ENCODE measurements around the gene BBS9. TPM values are rescaled to one million over a fixed set of nuclear protein-coding genes. Genes with fewer than 3 reads are reported as not detected.

BBS9 gene
- total and polyA plus RNA-seq, 8 donors, result 2.6 to 10.8 (median 6.0) TPM

- no peak for ATAC-seq
- Histone ChIP-seq H3K4me1 (no peaks in the 10 kb centered on the region), H3K36me3 (peaks cover 0 to 65% (median 27%) of the 10 kb centered on the region in 3 donors), H3K4me3 (no peak overlapping the region), H3K9me3 (no peaks in the 10 kb centered on the region), H3K27me3 (no peaks in the 10 kb centered on the region), H3K27ac (no peak overlapping the region)
- no peak for FAIRE-seq
- DNase-seq, result no peak
- no peak for TF ChIP-seq CTCF (IDR thresholded peaks at IDR 0.05)
- 68 to 89% methylated on average over 4 of the region's 4 CpGs for WGBS, 2 donors
- intact Hi-C loops (cut with DNase I), result no loop called here
Observed at GRCh38 chr7:33099154-33099940, 30.0 kb upstream of the BBS9 start.

GRCh38 chr7:33100770-33101169 is 28.6 kb upstream of the BBS9 start:
- ATAC-seq (no peak), DNase-seq (no peak), FAIRE-seq (no peak)
- peaks cover 0 to 50% (median 23%) of the 10 kb centered on the region in 3 donors for H3K36me3 ChIP-seq
- no peak for TF ChIP-seq CTCF (IDR thresholded peaks at IDR 0.05)
- no peak overlapping the region for H3K4me3 ChIP-seq
- intact Hi-C loops (cut with DNase I), result no loop called here
- H3K9me3 ChIP-seq, result no peaks in the 10 kb centered on the region
- WGBS, 2 donors, result 87 to 88% methylated on average over 3 of the region's 3 CpGs
- no peaks in the 10 kb centered on the region for H3K4me1 ChIP-seq
- H3K27me3 ChIP-seq, result no peaks in the 10 kb centered on the region
- H3K27ac ChIP-seq, result no peak overlapping the region

GRCh38 chr7:33101906-33102305 is 27.5 kb upstream of the BBS9 start:
- Histone ChIP-seq H3K9me3 (no peaks in the 10 kb centered on the region), H3K36me3 (peaks cover 0 to 39% (median 17%) of the 10 kb centered on the region in 3 donors), H3K4me1 (peaks cover 0 to 5% (median 2%) of the 10 kb centered on the region in 3 donors), H3K27me3 (no peaks in the 10 kb centered on the region), H3K27ac (no peak overlapping the region), H3K4me3 (no peak overlapping the region)
- TF ChIP-seq CTCF (IDR thresholded peaks at IDR 0.05), result no peak
- DNase-seq (no peak), FAIRE-seq (no peak), ATAC-seq (no peak)
- 80% methylated on average over 3 of the region's 3 CpGs for WGBS, 2 donors
- intact Hi-C loops (cut with DNase I), result no loop called here

GRCh38 chr7:33107136-33108066 is 22.0 kb upstream of the BBS9 start:
- ATAC-seq (peak in 2 of 4 donors; percentile 35 to 50), FAIRE-seq (no peak), DNase-seq (peak in 3 of 6 donors; percentile 11 to 23 (median 21))
- no peak for TF ChIP-seq CTCF (IDR thresholded peaks at IDR 0.05)
- Histone ChIP-seq H3K4me3 (peak overlapping the region in 2 of 4 donors; percentile 6 to 78), H3K4me1 (peaks cover 13 to 23% (median 16%) of the 10 kb centered on the region in 3 donors), H3K36me3 (peaks cover 0 to 14% (median 5%) of the 10 kb centered on the region in 3 donors), H3K27me3 (no peaks in the 10 kb centered on the region), H3K27ac (no peak overlapping the region), H3K9me3 (no peaks in the 10 kb centered on the region)
- WGBS, 2 donors, result 44 to 46% methylated on average over 7 of the region's 7 CpGs
- intact Hi-C loops (cut with DNase I), result loop anchor here in 1 of 3 donors (5.0 kb wide), 1 partner anchor 165 kb away; no protein-coding TSS in a partner anchor

All from pancreas (tissue), 10 donors.